ENCODE measurements around the gene STK39. TPM values are rescaled to one million over a fixed set of nuclear protein-coding genes. Genes with fewer than 3 reads are reported as not detected.

The STK39 gene
- total and polyA plus RNA-seq, 2 donors (not counting 1 experiment from before 2014, with no cell fraction given), result 2.3 to 14.6 TPM

- Histone ChIP-seq H3K79me2 (ENCODE audit: control insufficient read depth, insufficient read depth, low read length) (peaks cover 9% of the 10 kb centered on the region), H2AFZ (ENCODE audit: insufficient read depth, low read depth, low read length, poor library complexity, severe bottlenecking) (no peak overlapping the region), H3K9ac (ENCODE audit: low read length) (no peak overlapping the region), H4K20me1 (ENCODE audit: control insufficient read depth, insufficient read depth, low read length, poor library complexity, severe bottlenecking) (no peaks in the 10 kb centered on the region), H3K36me3 (replicated peaks in 1 of 2; ENCODE audit: control extremely low read depth in 1 of 2, control insufficient read depth in 1 of 2, extremely low read depth in 1 of 2, insufficient read depth in 2 of 2, low read length in 1 of 2) (no peaks in the 10 kb centered on the region), H3K9me3 (ENCODE audit: control extremely low read depth in 1 of 3, control insufficient read depth in 2 of 3, insufficient read depth in 1 of 3, low read length in 2 of 3) (peaks cover 0 to 3% (median 0%) of the 10 kb centered on the region in 3 donors), H3K4me2 (replicated peaks; ENCODE audit: low read depth, low read length, poor library complexity, severe bottlenecking) (no peak overlapping the region), H3K4me3 (ENCODE audit: control extremely low read depth in 1 of 5, extremely low read depth in 1 of 5, insufficient read depth in 1 of 5, low read depth in 2 of 5, low read length in 4 of 5) (no peak overlapping the region), H3K27ac (ENCODE audit: low read length in 2 of 2) (no peak overlapping the region), H3K4me1 (ENCODE audit: control insufficient read depth in 2 of 2, insufficient read depth in 2 of 2, low read length in 2 of 2) (peaks cover 0 to 3% of the 10 kb centered on the region in 2 donors), H3K27me3 (replicated peaks in 1 of 4; ENCODE audit: control extremely low read depth in 1 of 4, control insufficient read depth in 3 of 4, insufficient read depth in 4 of 4, low read length in 3 of 4) (no peaks in the 10 kb centered on the region)
- no peak for TF ChIP-seq CTCF (IDR thresholded peaks at IDR 0.05)
- no peak for TF ChIP-seq EZH2 (IDR thresholded peaks at IDR 0.05; ENCODE audit: borderline replicate concordance, insufficient read depth, low read depth, low read length, poor library complexity, severe bottlenecking)
- intact Hi-C loops (cut with micrococcal nuclease), result no loop called here
- Mint-ChIP-seq H3K27me3 (no peaks in the 10 kb centered on the region), H3K4me1 (peaks cover 3% of the 10 kb centered on the region), H3K4me3 (no peak overlapping the region), H3K27ac (no peak overlapping the region), H3K9me3 (ENCODE audit: insufficient read depth) (no peaks in the 10 kb centered on the region)
- DNase-seq (no peak), ATAC-seq (ENCODE audit: low read depth) (no peak)
- ChIA-PET POLR2A (no interaction called here), CTCF (no interaction called here)
- WGBS (ENCODE audit: insufficient coverage), result no CpG with 5 or more reads among the region's 7 CpGs
Observed at GRCh38 chr2:168231609-168232241, 15.7 kb downstream of the STK39 start.

- H3K9ac ChIP-seq (ENCODE audit: low read length), result no peak overlapping the region
- Mint-ChIP-seq H3K4me3 (no peak overlapping the region), H3K27me3 (no peaks in the 10 kb centered on the region), H3K9me3 (ENCODE audit: insufficient read depth) (no peaks in the 10 kb centered on the region), H3K27ac (no peak overlapping the region), H3K4me1 (peaks cover 3% of the 10 kb centered on the region)
- H3K9me3 ChIP-seq (ENCODE audit: control extremely low read depth in 1 of 3, control insufficient read depth in 2 of 3, insufficient read depth in 1 of 3, low read length in 2 of 3), result peaks cover 0 to 3% (median 0%) of the 10 kb centered on the region in 3 donors
- H3K27ac ChIP-seq (ENCODE audit: low read length in 2 of 2), result no peak overlapping the region
- no peak overlapping the region for H3K4me3 ChIP-seq (ENCODE audit: control extremely low read depth in 1 of 5, extremely low read depth in 1 of 5, insufficient read depth in 1 of 5, low read depth in 2 of 5, low read length in 4 of 5)
- no peak overlapping the region for H3K4me2 ChIP-seq (replicated peaks; ENCODE audit: low read depth, low read length, poor library complexity, severe bottlenecking)
- H3K36me3 ChIP-seq (replicated peaks in 1 of 2; ENCODE audit: control extremely low read depth in 1 of 2, control insufficient read depth in 1 of 2, extremely low read depth in 1 of 2, insufficient read depth in 2 of 2, low read length in 1 of 2), result no peaks in the 10 kb centered on the region
- intact Hi-C loops (cut with micrococcal nuclease), result no loop called here
- peaks cover 9% of the 10 kb centered on the region for H3K79me2 ChIP-seq (ENCODE audit: control insufficient read depth, insufficient read depth, low read length)
- DNase-seq, result no peak
- no peak for TF ChIP-seq EZH2 (IDR thresholded peaks at IDR 0.05; ENCODE audit: borderline replicate concordance, insufficient read depth, low read depth, low read length, poor library complexity, severe bottlenecking)
- no peak for TF ChIP-seq CTCF (IDR thresholded peaks at IDR 0.05)
- H2AFZ ChIP-seq (ENCODE audit: insufficient read depth, low read depth, low read length, poor library complexity, severe bottlenecking), result no peak overlapping the region
- CTCF ChIA-PET, result no interaction called here
- no peak for ATAC-seq (ENCODE audit: low read depth)
- no peaks in the 10 kb centered on the region for H3K27me3 ChIP-seq (replicated peaks in 1 of 4; ENCODE audit: control extremely low read depth in 1 of 4, control insufficient read depth in 3 of 4, insufficient read depth in 4 of 4, low read length in 3 of 4)
- POLR2A ChIA-PET, result no interaction called here
- peaks cover 0 to 3% of the 10 kb centered on the region in 2 donors for H3K4me1 ChIP-seq (ENCODE audit: control insufficient read depth in 2 of 2, insufficient read depth in 2 of 2, low read length in 2 of 2)
- WGBS (ENCODE audit: insufficient coverage), result 91% methylated on average over 5 of the region's 5 CpGs
- no peaks in the 10 kb centered on the region for H4K20me1 ChIP-seq (ENCODE audit: control insufficient read depth, insufficient read depth, low read length, poor library complexity, severe bottlenecking)
Observed at GRCh38 chr2:168230389-168230788, 17.0 kb downstream of the STK39 start.

Data from B cell (primary cell).